GM18505 (cell line): ENCODE results near the gene ELOB.

Experiments
- ATAC-seq: cut with Tn5 transposase; IDR thresholded peaks from one replicate; pipeline ENCODE4 v1.9.1; 2021; ENCODE audit not compliant: unreplicated experiment
- POLR2A ChIP-seq: IDR thresholded peaks from 4 replicates; pipeline ENCODE4 v1.6.1; 2011; ENCODE audit warnings: borderline replicate concordance; ENCODE audit not compliant: insufficient read depth, insufficient read length; ENCODE audit errors: extremely low read depth

Gene ELOB

GRCh38 chr16:2762711-2763110, 14.4 kb downstream of the ELOB start:
- TF ChIP-seq POLR2A: no peak
- ATAC-seq: no peak

DNA sequence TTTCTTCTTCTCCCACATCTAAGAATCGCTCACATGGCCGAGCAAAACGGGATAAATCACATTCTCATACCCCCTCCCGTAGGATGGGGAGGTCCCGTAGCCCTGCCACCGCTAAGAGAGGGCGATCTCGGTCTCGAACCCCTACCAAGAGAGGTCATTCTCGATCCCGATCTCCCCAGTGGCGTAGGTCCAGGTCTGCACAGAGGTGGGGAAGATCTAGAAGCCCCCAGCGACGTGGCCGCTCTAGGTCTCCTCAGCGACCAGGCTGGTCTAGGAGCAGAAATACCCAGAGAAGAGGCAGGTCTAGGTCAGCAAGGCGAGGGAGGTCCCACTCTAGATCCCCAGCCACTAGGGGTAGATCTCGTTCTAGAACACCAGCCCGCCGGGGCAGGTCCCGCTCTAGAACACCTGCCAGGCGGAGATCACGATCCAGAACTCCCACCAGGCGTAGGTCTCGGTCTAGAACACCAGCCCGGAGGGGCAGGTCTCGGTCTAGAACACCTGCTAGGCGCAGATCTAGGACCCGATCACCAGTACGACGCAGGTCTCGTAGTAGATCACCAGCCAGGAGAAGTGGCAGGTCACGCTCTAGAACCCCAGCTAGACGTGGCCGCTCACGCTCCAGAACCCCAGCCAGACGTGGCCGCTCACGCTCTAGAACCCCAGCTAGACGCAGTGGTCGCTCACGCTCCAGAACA, 15.0 kb downstream of the ELOB start:
- no peak for ATAC-seq
- TF ChIP-seq POLR2A: peak; percentile 36

- TF ChIP-seq POLR2A: no peak
- no peak for ATAC-seq
These were observed 15.6 kb downstream of the ELOB start for GRCh38 chr16:2761472-2761871.

- no peak for ATAC-seq
- no peak for TF ChIP-seq POLR2A
These were observed 19.7 kb downstream of the ELOB start for GRCh38 chr16:2757344-2757743.

DNA sequence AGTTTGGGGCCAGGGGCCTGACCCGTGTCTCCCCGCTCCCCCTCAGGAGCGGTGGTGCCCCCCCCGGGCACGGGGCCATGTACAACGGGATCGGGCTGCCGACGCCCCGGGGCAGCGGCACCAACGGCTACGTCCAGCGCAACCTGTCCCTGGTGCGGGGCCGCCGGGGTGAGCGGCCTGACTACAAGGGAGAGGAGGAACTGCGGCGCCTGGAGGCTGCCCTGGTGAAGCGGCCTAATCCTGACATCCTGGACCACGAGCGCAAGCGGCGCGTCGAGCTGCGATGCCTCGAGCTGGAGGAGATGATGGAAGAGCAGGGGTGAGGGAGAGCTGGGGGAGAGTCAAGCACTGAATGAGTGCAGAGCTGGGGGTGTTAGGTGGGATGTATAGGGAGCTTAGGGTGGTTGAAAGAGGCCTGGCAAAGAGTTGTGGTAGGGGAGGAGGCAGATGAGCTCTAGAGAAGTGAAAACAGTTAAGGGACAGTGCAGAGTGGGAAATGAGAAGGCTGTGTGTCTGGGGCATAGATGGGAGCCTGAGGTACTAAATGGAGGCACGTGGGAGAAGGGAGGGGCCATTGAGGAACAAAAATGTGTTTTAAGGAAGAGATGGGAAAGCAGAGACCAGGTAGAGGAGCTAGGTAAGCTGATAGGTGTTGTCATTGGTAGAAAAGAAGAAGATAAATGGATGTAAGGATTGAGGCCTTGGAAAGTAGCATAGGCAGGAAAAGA, 20.6 kb downstream of the ELOB start:
- no peak for TF ChIP-seq POLR2A
- no peak for ATAC-seq

DNA sequence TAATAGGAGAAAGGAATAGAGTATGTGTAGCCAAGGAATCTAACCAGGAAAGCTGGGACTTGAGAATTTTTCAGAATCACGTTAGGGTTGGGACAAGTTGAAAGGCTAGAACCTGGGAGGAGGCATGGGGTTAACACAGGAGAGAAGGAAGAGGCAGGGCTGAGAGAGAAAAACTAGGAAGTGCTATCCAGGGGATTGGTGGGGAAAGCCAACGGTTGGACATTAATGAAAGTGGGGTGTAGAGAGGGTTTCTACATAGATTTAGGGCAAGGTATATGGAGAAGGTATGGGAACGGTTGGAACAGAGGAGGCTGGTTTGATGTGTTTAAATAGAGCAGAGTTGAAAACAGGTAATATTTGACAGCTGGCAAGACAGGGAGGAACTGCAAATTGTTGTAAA, 21.9 kb downstream of the ELOB start:
- ATAC-seq: no peak
- TF ChIP-seq POLR2A: no peak

DNA sequence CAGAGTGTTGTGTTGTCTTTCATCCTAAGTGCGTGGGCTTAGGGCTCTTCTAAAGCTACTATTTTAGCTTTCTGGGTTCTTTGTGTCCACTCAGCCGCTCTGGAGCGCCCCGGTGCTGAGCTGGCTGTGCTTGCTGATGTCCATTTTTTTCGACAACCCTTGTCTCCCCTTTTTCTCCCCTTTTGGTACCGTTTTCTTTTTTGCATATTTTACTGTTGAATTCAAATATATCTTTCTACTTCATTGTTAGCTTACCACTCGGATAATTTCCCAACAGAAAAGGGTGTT, 23.4 kb downstream of the ELOB start:
- no peak for ATAC-seq
- TF ChIP-seq POLR2A: no peak

GRCh38 chr16:2752850-2753732, 24.0 kb downstream of the ELOB start:
- peak; percentile 39 for ATAC-seq
- TF ChIP-seq POLR2A: no peak

DNA sequence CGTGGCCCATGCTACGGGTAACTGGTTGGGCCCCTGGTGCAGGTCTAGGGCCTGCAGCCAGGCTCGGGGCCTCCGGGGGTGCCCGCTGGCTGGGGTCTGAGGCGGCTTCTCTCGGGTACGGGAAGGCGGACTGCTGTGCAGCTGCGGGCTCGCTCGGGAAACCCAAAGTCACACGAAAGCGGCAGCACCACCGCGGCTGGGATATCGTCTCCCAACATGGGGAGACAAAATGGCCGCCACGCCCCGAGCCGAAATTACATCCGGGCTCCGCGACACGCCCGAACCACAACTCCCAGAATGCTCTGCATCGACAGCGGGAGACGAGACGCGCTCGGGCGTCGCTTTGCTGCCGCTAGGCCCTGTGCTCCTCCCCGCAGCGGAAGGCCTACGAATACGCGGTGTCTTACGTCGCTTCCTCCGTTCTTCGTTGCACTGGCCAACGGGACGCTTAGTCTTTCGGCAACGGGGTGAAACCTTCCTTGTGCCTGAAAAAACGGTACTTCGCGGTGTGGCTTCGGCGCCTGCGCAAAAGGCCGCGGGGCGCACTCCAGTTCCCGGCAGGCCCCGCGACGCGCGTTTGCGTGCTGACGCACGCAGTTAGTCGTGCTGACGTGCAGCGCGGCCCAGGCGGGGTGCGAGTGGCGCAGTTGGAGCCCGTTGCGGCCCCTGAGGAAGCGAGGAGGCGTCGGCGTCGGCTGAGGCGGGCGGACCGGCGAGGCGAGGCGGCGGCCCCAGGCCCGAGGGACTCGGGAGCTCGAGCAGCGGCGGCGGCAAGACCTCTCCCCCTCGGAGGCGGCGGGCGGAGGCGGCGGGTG, 24.8 kb downstream of the ELOB start, which contains the start of gene SRRM2:
TSS of gene SRRM2 (plus strand) at position 604 of the 815 bp plus-strand sequence. CDS start 3,727 bp downstream, outside the sequence.
- TF ChIP-seq POLR2A: peak; percentile 86
- ATAC-seq: peak; percentile 80

DNA sequence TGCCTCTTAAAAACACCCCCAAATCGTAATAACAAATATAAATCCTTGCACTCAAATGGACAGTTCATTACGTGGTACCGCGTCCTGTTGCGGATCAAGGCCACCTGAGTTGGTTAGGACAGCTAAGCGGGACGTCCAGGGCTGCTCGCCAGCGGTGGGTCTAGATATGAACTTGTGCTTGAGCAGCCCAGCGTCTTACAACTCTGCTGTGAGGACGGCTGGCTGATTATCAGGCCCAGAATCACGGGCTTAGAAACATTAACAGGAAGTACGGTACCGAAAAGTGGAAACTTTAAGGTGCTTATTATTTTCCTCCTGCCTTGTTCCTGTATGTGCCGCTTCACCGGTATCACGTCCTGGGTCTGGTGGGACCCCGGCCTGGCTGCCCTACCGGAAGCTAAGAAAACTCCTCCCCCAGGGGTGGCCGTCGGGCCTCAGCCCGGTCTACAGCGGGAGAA, 25.5 kb downstream of the ELOB start:
- no peak for TF ChIP-seq POLR2A
- ATAC-seq: peak; percentile 29

DNA sequence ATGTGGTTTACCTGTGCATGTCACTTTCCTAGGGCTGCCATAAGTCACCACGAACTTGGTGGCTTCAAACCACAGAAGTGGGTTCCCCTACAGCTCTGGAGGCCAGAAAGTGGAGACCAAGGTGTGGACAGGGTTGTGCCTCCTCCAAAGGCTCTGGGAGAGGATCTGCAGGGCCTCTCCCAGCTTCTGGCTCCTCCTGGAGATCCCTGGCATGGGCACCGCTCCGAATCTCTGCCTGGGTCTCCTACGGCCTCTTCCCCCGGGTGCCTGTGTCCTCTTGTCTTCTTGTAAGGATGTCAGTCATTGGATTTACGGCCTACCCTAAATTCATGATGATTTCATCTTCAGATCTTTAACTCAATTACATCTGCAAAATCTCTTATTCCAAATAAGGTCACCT, 27.1 kb downstream of the ELOB start:
- ATAC-seq: no peak
- no peak for TF ChIP-seq POLR2A

GRCh38 chr16:2749476-2749875, 27.6 kb downstream of the ELOB start:
- no peak for ATAC-seq
- TF ChIP-seq POLR2A: no peak

DNA sequence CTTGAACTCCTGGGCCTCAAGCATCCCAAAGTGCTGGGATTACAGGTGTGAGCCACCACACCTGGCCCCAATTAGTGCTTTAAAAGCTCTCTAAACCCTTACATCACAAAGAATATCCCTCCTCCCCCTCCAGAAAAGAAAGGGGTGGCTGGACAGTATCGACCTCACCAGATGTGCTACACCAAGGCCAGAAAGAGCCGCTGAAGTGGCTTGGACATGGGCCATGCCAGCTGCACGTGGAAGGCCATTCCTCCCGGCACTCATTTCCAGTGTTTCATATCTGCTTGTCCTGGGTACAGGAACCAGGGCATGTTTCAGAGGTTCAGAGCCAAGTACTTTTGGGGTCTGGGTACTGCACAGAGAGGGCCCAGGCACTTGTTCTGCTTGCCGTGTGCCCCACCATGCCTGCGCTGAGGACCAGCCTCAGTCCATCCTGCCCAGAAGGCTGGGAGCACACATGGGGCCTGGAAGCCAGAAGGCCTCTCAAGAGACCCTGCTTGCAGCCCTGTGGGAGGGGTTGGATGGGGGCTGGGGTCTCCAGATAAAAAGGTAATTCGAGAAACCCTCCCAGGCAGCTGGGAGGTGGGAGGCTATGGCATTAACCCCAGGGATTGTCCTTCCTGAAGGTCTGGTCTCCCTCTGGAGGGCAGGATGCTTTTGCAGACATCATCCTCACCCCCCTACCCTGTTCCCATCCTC, 28.2 kb downstream of the ELOB start:
- no peak for ATAC-seq
- TF ChIP-seq POLR2A: no peak

DNA sequence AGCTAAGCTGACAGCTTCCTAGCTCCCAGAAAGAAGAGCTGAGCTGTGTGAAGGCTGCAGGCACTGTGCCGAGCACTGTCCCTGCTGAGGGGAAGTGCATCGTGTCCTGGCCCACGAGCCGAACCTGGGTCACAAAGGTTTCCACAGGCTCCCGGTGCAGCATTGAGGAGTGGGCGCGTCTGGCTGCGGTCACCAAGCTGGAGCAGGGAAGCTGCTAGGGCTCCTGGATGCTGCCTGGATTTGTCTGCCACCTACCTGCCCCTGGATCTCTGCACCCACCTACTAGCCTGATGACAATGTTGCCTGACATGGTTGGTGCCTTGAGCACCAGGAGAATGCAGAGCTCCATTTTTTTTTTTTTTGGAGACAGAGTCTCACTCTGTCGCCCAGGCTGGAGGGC, 31.1 kb downstream of the ELOB start:
- TF ChIP-seq POLR2A: no peak
- no peak for ATAC-seq
